Testis (tissue), 2 donors: ENCODE results near the gene SLC30A1.

ENCODE experiments used
- CTCF ChIP-seq, 3 experiments: fragments of 450-650 bp in 2 of 3; fragments of 200-600 bp in 1 of 3; sonication (generic) in 1 of 3; IDR thresholded peaks; one replicate each; pipeline ENCODE4 v1.5.1; 2016 to 2019; ENCODE audit warnings: antibody characterized with exemption in 3 of 3, mild to moderate bottlenecking in 2 of 3, moderate library complexity in 1 of 3
- POLR2A ChIP-seq: fragments of 450-650 bp; IDR thresholded peaks from one replicate; pipeline ENCODE4 v1.6.1; 2017; ENCODE audit warnings: antibody characterized with exemption, mild to moderate bottlenecking, moderate library complexity

GRCh38 chr1:211580303-211580687, 1.3 kb upstream of the SLC30A1 start:
- TF ChIP-seq CTCF (IDR thresholded peaks at IDR 0.05) (no peak), POLR2A (no peak)
